HG03139 (cell line): ENCODE data around the gene FAM170B.

Source experiments
- ATAC-seq: cut with Tn5 transposase; IDR thresholded peaks from one replicate; pipeline ENCODE4 v1.9.1; 2021; ENCODE audit not compliant: unreplicated experiment

Gene FAM170B

GRCh38 chr10:49133706-49134248 lies at the start of gene FAM170B:
TSS of gene FAM170B (minus strand) at chr10:49134021. CDS start at chr10:49133918, 103 bp downstream.
- ATAC-seq, result no peak

- no peak for ATAC-seq
Observed at GRCh38 chr10:49182776-49183175, 49.0 kb upstream of the FAM170B start.

DNA sequence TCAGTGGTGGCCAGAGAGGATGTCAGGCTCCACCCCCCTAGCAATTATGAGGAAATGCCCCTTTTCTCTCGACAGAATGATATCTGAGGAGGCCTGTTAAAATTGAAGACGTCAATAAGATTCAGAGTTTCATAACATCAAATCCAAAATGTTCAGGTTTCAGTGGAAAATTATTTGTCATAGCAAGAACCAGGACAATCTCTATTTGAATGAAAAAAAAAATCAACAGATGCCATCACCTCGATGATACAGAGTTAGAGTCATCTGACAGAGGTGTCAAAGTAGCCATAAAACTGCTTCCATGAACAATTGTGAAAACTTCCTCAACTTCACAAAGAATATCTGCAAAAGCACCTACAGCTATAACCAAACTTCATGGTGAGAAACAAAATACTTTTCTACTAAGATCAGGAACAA lies 46.6 kb upstream of the FAM170B start:
- ATAC-seq, result no peak

DNA sequence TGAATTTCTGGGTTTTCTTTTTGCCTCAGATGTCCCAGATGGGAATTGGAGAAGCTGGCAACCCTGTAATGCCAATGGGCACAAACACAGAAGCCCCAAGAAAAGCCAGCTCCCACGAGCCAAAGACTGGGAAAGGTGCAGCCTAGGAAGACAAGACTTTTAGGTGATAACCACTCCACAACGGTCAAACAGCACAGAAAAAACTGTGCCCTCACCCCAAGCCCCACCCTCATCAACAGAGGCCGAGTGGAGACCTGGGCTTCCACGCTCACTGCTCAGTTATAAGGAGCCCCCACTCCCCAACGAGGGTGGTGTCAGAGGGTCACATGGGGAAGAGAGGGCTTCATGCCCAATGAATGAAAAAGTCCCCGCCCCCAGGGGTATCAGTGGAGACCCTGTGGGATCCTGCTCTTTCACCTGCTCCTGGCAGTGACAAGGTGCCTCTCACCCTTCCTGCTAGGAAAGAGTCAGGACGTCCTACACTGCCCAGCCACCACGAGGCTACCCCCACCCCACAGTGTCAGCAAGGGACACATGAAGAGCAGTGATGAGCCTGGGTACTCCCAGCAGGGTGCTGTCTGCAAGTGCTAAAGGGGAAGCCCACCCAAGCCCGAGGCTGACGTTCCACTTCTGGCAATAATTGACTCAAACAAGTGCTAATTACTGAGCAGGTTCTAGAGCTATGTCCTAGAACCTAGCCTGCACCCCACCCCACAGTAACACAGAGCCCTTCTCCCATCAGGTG lies 46.0 kb upstream of the FAM170B start:
- no peak for ATAC-seq

GRCh38 chr10:49178489-49179471 lies 45.0 kb upstream of the FAM170B start:
- no peak for ATAC-seq

DNA sequence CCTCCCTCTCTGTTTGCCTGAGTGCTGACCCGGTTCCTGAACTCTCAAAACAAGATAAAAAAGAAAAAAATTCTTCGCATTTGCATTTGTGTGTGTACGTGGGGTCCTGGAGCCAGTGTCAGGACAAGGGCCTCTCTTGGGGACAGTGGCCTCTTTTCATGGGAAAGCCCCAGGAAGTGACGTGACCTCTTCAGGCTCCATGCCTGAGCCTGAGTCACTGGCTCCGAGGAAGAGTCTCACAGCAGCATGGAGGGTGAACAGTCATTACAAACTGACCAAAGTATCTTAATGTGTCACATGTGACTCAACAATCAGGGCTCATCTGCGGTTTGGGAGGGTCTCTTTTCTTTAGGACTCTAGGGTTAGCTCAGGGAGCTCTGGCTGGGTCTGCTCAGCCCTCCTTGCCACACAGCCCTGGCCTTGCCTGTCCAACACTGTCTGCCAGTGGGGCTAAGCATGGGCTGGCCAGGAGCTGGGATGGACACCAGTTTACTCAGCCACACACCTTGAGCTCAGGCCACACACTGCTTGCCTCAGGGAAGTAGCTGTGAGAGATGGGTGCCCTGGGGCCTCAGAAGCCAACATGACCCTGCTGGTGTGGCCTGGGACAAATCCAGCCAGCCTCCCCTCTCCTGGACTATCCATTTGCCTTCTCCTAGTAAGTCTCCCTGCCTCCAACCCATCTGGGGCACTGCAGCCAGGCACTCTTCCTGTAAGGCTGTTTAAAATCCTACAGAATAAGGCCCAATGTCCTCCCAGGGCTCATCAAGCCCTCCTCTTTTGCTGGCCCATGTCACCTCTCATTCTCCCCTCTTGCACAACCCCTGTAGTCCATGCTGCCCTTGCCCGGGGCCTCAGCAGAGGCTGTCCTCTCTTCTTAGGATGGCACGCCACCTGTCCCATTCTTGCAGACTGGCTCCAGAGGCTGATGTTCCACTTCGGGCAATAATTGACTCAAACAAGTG lies 43.9 kb upstream of the FAM170B start:
- peak; percentile 73 for ATAC-seq

GRCh38 chr10:49176310-49177268 lies 42.8 kb upstream of the FAM170B start:
- peak; percentile 1 for ATAC-seq

DNA sequence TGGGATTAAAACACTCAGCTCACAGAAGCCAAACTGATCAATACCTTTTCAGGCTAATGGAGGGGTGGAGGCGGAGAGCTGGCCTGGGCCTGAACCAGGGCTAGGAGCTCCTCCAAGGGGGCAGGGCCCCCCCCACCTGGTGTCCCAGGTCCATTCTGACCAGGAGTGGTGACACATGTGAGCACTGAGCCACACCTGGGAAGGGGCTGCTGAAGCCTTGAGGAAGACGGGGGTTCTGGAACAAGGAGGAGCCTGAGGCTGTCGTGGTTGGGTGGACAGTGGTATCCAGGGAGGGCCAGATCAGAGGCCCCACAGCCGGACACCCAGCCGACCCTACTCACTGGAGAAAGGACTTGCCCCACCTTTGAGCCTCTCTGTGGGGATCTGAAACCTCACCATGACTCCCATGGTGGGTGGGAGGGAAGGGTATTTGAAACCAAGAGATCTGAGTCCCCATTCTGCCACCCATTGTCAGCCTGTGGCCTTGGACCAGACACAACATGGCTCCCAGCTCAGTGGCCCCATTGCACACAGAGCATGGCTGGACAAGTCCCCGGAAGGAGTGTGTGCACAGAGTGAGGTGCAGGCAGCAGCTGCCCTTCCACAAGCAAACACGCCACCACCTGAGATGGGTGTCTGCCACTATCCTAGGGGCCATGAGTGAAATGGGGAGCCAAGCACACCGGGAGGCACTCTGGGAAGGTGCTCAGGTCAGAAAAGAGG lies 41.9 kb upstream of the FAM170B start:
- ATAC-seq, result no peak

DNA sequence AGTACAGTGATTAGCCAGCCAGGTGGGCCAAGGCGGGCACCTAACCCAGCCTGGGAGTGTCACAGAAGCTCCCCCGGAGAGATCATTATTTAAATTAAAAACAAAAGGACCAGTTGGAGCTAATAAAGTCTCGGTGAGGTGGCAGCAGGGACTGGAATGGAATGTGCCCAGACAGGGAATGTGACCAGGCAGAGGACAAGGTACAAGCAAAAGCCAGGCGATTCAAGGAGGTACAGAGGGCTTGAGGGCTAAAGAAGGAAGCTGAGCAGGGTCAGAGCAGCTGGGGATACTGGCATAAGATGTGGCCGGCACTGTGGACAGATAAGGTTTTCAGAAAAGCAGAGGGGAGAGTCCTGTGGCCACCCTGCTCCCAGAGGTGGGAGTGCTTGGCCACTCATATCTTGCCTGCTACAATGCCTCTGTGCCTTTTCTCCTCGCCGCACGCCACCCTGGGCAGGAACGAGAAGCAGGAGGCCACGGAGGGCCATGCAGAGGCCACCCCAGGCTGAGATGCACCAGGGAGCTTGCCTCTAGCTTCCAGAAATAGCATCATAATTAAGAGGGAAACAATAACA lies 41.2 kb upstream of the FAM170B start:
- no peak for ATAC-seq

- no peak for ATAC-seq
Observed at GRCh38 chr10:49174261-49174925, 40.6 kb upstream of the FAM170B start.

DNA sequence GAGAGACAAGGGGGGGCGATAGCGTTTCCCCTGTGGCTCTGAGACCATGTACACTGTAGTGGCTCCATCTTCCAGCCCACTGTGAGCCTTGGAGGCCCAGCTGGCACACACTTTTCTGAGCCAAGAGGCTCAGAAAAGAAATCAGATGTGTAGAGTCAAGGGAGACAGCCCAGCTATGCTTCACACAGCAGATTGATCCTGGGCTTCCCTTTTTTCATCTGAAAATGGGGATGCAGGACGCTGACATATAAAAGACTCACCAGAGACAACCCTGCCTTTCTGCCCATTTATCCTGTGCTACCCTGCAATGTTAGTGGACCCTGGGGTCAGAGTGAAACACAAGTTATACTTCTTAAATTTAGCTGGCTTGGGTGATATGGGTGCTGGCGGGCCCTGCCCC lies 40.0 kb upstream of the FAM170B start:
- ATAC-seq, result no peak

GRCh38 chr10:49173201-49173772 lies 39.5 kb upstream of the FAM170B start:
- no peak for ATAC-seq

DNA sequence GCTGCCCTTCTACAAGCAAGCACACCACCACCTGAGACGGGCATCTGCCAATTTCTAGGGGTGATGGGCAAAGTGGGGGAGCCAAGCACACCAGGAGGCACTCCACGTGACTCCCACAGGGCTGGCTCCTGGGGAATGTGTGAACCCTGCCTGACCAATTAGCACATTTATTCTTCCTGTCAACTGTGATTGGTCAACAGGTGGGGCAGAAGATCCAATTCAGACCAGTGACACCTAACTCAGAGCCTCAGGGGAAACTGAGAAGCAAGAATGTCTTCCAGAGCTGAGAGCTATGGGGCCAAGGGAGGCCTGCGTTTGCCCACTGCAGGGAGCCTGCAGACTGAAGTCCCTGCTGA lies 38.9 kb upstream of the FAM170B start:
- ATAC-seq, result no peak

- ATAC-seq, result no peak
Observed at GRCh38 chr10:49172061-49172776, 38.4 kb upstream of the FAM170B start.

- ATAC-seq, result no peak
Observed at GRCh38 chr10:49171326-49172060, 37.7 kb upstream of the FAM170B start.

- no peak for ATAC-seq
Observed at GRCh38 chr10:49170632-49171325, 37.0 kb upstream of the FAM170B start.
